HG03064 (cell line): Measurements from ENCODE around the gene GNAI2.
A peak's percentile ranks its signal among the peaks of the same experiment; 100 is the strongest.

ENCODE experiments used
- ATAC-seq: cut with Tn5 transposase; IDR thresholded peaks from one replicate; pipeline ENCODE4 v1.9.1; 2021; ENCODE audit warnings: low read depth; ENCODE audit not compliant: unreplicated experiment

Gene GNAI2

GRCh38 chr3:50235716-50236483, at the start of gene GNAI2:
Gene GNAI2 (plus strand): TSS chr3:50236204. CDS start chr3:50236336, 132 bp downstream.
- ATAC-seq: peak; percentile 90

- no peak for ATAC-seq
Observed at GRCh38 chr3:50187750-50188149, 48.3 kb upstream of the GNAI2 start.

- no peak for ATAC-seq
Observed at GRCh38 chr3:50189274-50189673, 46.7 kb upstream of the GNAI2 start.

- no peak for ATAC-seq
Observed at GRCh38 chr3:50189989-50190388, 46.0 kb upstream of the GNAI2 start.

- no peak for ATAC-seq
Observed at GRCh38 chr3:50190936-50191660, 44.9 kb upstream of the GNAI2 start, which contains the start of gene GNAT1. Gene GNAT1 (plus strand): TSS chr3:50191610. CDS start chr3:50191726, 116 bp downstream.

- no peak for ATAC-seq
Observed at GRCh38 chr3:50192124-50192523, 43.9 kb upstream of the GNAI2 start.

- no peak for ATAC-seq
Observed at GRCh38 chr3:50192689-50193141, 43.3 kb upstream of the GNAI2 start.

- no peak for ATAC-seq
Observed at GRCh38 chr3:50193286-50193685, 42.7 kb upstream of the GNAI2 start.

- ATAC-seq: no peak
Observed at GRCh38 chr3:50193746-50194127, 42.3 kb upstream of the GNAI2 start.

GRCh38 chr3:50194128-50194902, 41.7 kb upstream of the GNAI2 start:
- ATAC-seq: no peak

- no peak for ATAC-seq
Observed at GRCh38 chr3:50194903-50195500, 41.0 kb upstream of the GNAI2 start.

GRCh38 chr3:50195501-50196252, 40.3 kb upstream of the GNAI2 start:
- no peak for ATAC-seq

- ATAC-seq: no peak
Observed at GRCh38 chr3:50196253-50196801, 39.7 kb upstream of the GNAI2 start.

- no peak for ATAC-seq
Observed at GRCh38 chr3:50201573-50202315, 34.3 kb upstream of the GNAI2 start.

- ATAC-seq: no peak
Observed at GRCh38 chr3:50202353-50203112, 33.5 kb upstream of the GNAI2 start.

- ATAC-seq: no peak
Observed at GRCh38 chr3:50203113-50203808, 32.7 kb upstream of the GNAI2 start.
